Activated CD4-positive, alpha-beta T cell treated with anti-CD3 and anti-CD28 coated beads, Interleukin-2, amount 10 ng/mL, durations not matched to agents 7 days and 5 days (primary cell): ENCODE measurements around the gene STAU1. TPM values are rescaled to one million over a fixed set of nuclear protein-coding genes. Genes with fewer than 3 reads are reported as not detected.
"Not testable (repeated sequence)": the region's sequence is repeated elsewhere in the genome, so short reads cannot be mapped to it uniquely, and the experiment has no call there.

Experiments
- CTCF ChIA-PET: fragments of 350-600 bp; sonication (Branson Sonifier 250); formaldehyde crosslinking; loops from one replicate; lab custom pipeline; 2021; ENCODE audit warnings: antibody characterized with exemption; lab: Charles Lee
- POLR2A ChIA-PET: fragments of 350-600 bp; sonication (Branson Sonifier 250); formaldehyde crosslinking; loops from one replicate; lab custom pipeline; 2021; ENCODE audit warnings: antibody characterized with exemption; lab: Charles Lee
- DNase-seq: peaks from one replicate; pipeline ENCODE4 v3.0.0-alpha.2; 2020
- H3K27ac Mint-ChIP-seq: one replicate; pipeline ENCODE4 v1.8.0; 2021; ENCODE audit warnings: mild to moderate bottlenecking, moderate library complexity, mixed read lengths
- H3K27me3 Mint-ChIP-seq: one replicate; pipeline ENCODE4 v1.8.0; 2021; ENCODE audit warnings: mixed read lengths
- H3K36me3 Mint-ChIP-seq: one replicate; pipeline ENCODE4 v1.8.0; 2021; ENCODE audit warnings: low read depth, mixed read lengths
- H3K4me1 Mint-ChIP-seq: one replicate; pipeline ENCODE4 v1.8.0; 2021; ENCODE audit warnings: mixed read lengths
- H3K4me3 Mint-ChIP-seq: one replicate; pipeline ENCODE4 v1.8.0; 2021; ENCODE audit warnings: mild to moderate bottlenecking, moderate library complexity, mixed read lengths
- H3K9me3 Mint-ChIP-seq: one replicate; pipeline ENCODE4 v1.8.0; 2021; ENCODE audit warnings: mixed read lengths
- total RNA-seq, 2 experiments: library from RNA; stranded (reverse); gene quantifications; one replicate each; pipeline ENCODE4 v1.2.3, GENCODE V29; 2021

STAU1 gene
- total RNA-seq, 2 experiments from 2014 or later = 51.8 to 57.8 TPM

- H3K27me3 Mint-ChIP-seq = no peaks in the 10 kb centered on the region
- ChIA-PET CTCF (no interaction called here), POLR2A (no interaction called here)
- peaks cover 63% of the 10 kb centered on the region for H3K4me1 Mint-ChIP-seq
- H3K9me3 Mint-ChIP-seq = no peaks in the 10 kb centered on the region
- no peak overlapping the region for H3K27ac Mint-ChIP-seq
- peaks cover 43% of the 10 kb centered on the region for H3K36me3 Mint-ChIP-seq
- no peak for DNase-seq
- H3K4me3 Mint-ChIP-seq = no peak overlapping the region
Measured at GRCh38 chr20:49170714-49171113, 17.4 kb downstream of the STAU1 start.

DNA sequence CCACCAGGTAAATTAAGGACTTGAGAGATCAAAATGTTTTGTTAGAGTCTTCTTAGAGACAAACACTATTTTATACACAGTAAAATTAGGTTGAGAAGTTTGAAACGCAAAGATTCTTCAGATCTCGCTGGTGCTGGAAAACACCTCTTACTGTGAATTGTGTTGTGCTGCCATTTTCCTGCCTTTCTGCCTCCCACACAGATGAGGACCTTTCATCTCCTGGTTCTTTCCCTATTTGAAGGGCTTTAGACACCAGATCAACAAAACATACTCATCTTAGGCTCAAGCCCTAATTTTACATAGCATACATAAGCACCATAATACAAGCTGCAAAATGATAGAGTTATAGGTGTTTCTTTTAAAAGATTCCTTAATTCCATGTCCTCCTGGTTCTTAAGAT is 18.6 kb downstream of the STAU1 start:
- POLR2A ChIA-PET = no interaction called here
- H3K4me3 Mint-ChIP-seq = no peak overlapping the region
- no peaks in the 10 kb centered on the region for H3K9me3 Mint-ChIP-seq
- H3K4me1 Mint-ChIP-seq = peaks cover 66% of the 10 kb centered on the region
- no peak overlapping the region for H3K27ac Mint-ChIP-seq
- H3K27me3 Mint-ChIP-seq = no peaks in the 10 kb centered on the region
- CTCF ChIA-PET = no interaction called here
- no peak for DNase-seq
- H3K36me3 Mint-ChIP-seq = peaks cover 44% of the 10 kb centered on the region

DNA sequence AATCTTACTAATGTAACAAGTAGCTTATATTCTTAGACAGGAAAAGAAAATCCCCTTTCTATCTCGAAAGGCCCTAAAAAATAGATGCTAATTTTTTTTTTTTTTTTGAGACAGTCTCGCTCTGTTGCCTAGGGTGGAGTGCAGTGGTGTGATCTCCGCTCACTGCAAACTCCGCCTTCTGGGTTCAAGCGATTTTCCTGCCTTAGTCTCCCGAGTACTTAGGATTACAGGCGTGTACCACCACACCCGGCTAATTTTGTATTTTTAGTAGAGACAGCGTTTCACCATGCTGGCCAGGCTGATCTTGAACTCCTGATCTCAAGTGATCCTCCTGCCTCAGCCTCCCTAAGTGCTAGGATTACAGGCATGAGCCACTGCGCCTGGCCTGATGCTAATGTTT is 19.3 kb downstream of the STAU1 start:
- not testable (repeated sequence) for H3K9me3 Mint-ChIP-seq, DNase-seq, H3K27me3 Mint-ChIP-seq, H3K4me3 Mint-ChIP-seq, H3K27ac Mint-ChIP-seq
- H3K36me3 Mint-ChIP-seq = peaks cover 42% of the 10 kb centered on the region
- ChIA-PET POLR2A (interaction anchor here (0.5 to 0.6 kb wide), 2 partner anchors 94 to 310 kb away, joined by 3 read pairs; no protein-coding TSS in a partner anchor), CTCF (interaction anchor here (0.6 to 5.0 kb wide), 2 partner anchors 10 to 327 kb away, joined by 3 to 35 read pairs; no protein-coding TSS in a partner anchor)
- H3K4me1 Mint-ChIP-seq = peaks cover 65% of the 10 kb centered on the region

DNA sequence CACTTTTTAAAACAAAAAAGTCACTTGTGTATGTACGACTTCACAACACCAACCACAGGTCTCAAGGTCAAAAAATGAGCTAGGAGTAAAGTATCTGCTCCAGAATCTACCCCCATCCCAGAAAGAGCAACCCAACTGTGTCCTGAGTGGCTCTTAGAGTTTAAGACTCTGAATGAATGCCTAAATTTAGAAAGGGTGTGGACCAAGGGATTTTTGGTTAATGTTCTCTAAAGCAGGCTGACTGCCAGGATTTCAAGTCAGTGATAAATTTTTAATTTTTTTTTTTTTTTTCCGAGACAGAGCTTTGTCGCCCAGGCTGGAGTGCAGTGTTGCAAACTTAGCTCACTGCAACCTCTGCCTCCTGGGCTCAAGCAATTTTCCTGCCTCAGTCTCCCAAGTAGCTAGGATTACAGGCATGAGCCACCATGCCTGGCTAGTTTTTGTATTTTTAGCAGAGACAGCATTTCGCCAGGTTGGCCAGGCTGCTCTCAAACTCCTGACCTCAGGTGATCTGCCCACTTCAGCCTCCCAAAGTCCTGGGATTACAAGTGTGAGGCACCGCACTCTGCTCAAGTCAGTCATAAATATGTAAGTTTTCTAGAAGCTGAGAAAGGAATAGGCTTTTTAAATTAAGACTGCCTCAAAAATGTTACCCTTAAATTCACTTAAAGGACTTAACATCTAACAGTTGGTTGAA is 20.2 kb downstream of the STAU1 start:
- no peaks in the 10 kb centered on the region for H3K27me3 Mint-ChIP-seq

GRCh38 chr20:49166534-49167449 is 21.3 kb downstream of the STAU1 start:
- Mint-ChIP-seq H3K36me3 (peaks cover 31% of the 10 kb centered on the region), H3K27me3 (no peaks in the 10 kb centered on the region), H3K4me3 (peak overlapping the region; percentile 43), H3K4me1 (peaks cover 58% of the 10 kb centered on the region), H3K9me3 (no peaks in the 10 kb centered on the region), H3K27ac (peak overlapping the region; percentile 90)
- peak; percentile 33 for DNase-seq
- CTCF ChIA-PET = interaction anchor here (0.6 to 5.0 kb wide), 6 partner anchors 11 to 131 kb away, joined by 3 to 35 read pairs (median 3); no protein-coding TSS in a partner anchor
- POLR2A ChIA-PET = no interaction called here

More for the DNA sequence above, 20.2 kb downstream of the STAU1 start:
- no peaks in the 10 kb centered on the region for H3K9me3 Mint-ChIP-seq
- ChIA-PET CTCF (interaction anchor here (0.6 to 5.0 kb wide), 3 partner anchors 11 to 326 kb away, joined by 3 to 35 read pairs (median 4); no protein-coding TSS in a partner anchor), POLR2A (interaction anchor here (0.5 to 0.6 kb wide), 2 partner anchors 93 to 309 kb away, joined by 3 read pairs; no protein-coding TSS in a partner anchor)
- peaks cover 58% of the 10 kb centered on the region for H3K4me1 Mint-ChIP-seq
- peak overlapping the region; percentile 90 for H3K27ac Mint-ChIP-seq
- DNase-seq = no peak
- peak overlapping the region; percentile 19 for H3K4me3 Mint-ChIP-seq
- peaks cover 34% of the 10 kb centered on the region for H3K36me3 Mint-ChIP-seq

DNA sequence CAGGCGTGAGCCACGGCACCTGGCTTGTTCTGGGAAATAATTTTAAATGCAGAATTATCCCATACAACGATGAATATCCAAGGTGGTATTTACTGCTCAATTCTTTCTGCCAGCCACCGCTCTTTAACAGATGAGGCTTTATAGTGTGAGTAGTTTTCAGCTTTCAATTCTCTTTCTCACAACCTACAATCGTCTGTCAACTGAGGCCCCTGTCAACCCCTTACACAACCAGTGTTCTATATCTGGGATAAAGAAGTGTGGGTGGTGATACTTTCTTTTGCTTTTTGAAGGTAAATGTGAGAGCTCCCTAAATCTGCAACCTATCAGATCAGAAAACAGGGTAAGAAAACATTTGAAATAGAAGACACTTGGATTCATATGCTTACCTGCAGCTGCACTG is 22.5 kb downstream of the STAU1 start:
- peaks cover 66% of the 10 kb centered on the region for H3K4me1 Mint-ChIP-seq
- DNase-seq = no peak
- ChIA-PET POLR2A (interaction anchor here (0.6 kb wide), 1 partner anchor 9 kb away, joined by 5 read pairs; no protein-coding TSS in a partner anchor), CTCF (interaction anchor here (0.7 to 5.0 kb wide), 4 partner anchors 10 to 72 kb away, joined by 3 to 35 read pairs (median 3); no protein-coding TSS in a partner anchor)
- H3K9me3 Mint-ChIP-seq = no peaks in the 10 kb centered on the region
- peak overlapping the region; percentile 90 for H3K27ac Mint-ChIP-seq
- H3K36me3 Mint-ChIP-seq = peaks cover 34% of the 10 kb centered on the region
- H3K4me3 Mint-ChIP-seq = no peak overlapping the region
- H3K27me3 Mint-ChIP-seq = no peaks in the 10 kb centered on the region

DNA sequence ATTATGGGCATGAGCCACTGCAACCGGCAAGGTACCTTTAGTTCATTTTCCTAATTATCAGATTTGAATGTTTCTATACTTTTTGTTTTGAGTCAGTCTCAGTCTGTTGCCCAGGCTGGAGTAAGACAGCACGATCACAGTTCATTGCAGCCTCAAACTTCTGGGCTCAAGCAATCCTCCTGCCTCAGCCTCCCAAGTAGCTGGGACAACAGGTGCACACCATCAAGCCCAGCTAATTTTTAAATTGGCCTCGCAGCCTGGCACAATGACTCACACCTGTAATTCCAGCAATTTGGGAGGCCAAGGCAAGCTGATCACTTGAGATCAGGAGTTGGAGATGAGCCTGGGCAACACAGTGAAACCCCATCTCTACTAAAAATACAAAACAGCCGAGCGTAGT is 24.4 kb downstream of the STAU1 start:
- DNase-seq = no peak
- peaks cover 41% of the 10 kb centered on the region for H3K36me3 Mint-ChIP-seq
- ChIA-PET CTCF (interaction anchor here (0.6 to 5.0 kb wide), 7 partner anchors 11 to 490 kb away, joined by 3 to 35 read pairs (median 4); no protein-coding TSS in a partner anchor), POLR2A (interaction anchor here (0.6 kb wide), 1 partner anchor 124 kb away, joined by 4 read pairs; no protein-coding TSS in a partner anchor)
- no peak overlapping the region for H3K27ac Mint-ChIP-seq
- no peaks in the 10 kb centered on the region for H3K9me3 Mint-ChIP-seq
- H3K4me3 Mint-ChIP-seq = no peak overlapping the region
- peaks cover 58% of the 10 kb centered on the region for H3K4me1 Mint-ChIP-seq
- no peaks in the 10 kb centered on the region for H3K27me3 Mint-ChIP-seq

DNA sequence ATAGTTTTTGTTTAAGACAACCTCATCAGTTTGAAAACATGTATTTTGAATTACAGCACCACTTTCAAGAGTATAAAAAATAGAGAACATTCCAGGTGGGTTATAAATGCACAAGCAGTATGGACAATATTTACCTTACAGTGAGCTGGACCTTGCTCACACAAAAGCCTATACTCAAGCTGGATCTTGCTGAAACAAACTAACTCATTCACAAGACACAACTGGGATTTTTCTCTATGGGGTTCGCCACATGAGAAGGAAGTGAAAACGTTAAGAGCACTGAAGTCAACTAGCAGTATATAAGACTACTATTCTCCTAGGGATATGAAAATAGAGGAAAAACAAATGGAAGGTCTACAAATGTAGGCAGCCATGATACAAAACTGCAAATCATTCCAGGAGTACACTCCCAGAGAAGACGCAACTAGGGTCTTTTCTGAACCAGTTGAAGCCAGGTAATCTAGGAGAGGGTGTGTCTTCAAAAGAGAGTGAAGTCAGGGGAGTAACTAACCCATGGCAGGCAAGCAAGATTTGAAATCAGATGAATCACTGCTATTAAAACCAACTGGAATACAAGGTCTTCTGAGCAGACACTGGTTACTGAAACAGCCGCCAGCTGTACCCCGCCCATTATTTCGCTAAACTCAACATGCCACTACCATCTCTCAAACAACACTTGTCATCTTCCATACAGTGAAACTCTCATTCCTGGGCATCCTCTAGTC is 26.5 kb downstream of the STAU1 start:
- Mint-ChIP-seq H3K4me3 (no peak overlapping the region), H3K9me3 (no peaks in the 10 kb centered on the region), H3K4me1 (peaks cover 45% of the 10 kb centered on the region), H3K36me3 (peaks cover 48% of the 10 kb centered on the region), H3K27me3 (no peaks in the 10 kb centered on the region), H3K27ac (no peak overlapping the region)
- CTCF ChIA-PET = interaction anchor here (0.6 kb wide), 2 partner anchors 38 to 86 kb away, joined by 3 read pairs; no protein-coding TSS in a partner anchor
- POLR2A ChIA-PET = no interaction called here
- DNase-seq = no peak

DNA sequence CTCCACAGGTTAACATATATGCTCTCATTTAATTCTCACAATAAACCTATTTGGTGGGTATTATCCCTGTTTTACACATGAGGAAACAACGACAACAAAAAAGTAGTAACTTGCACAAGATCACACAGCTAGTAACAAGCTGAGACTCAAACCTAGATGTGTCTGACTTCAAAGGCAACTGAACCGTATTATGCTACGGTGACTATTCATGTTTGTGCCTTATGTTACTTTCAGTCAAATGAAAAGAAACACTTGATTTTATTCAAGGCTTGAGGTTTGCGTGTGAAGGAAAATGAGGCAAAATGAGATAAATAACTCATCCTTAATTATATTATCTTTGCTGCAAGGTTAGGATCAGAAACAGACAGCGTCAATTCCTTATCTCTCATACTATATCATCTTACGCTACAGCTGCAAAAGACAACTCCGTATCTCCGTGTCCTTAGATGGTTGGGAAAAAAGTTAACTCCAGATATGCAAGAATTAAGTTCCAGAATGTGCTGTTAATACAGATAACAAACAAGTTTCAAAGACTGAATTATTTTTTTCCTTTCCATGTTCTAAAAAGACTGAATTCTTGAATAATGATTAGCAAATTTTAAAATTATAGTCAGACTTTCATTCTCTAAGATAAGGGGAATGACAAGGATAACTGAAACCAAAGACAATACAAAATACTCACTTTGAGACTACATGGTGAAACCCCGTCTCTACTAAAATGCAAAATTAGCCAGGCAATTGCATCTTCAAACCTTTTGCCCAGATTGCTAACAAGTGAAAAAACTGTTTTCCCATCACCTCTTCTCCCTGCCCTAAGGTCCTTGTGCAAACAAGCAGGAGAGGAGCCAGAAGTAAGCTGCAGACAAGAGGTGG is 27.8 kb downstream of the STAU1 start:
- H3K4me3 Mint-ChIP-seq = no peak overlapping the region
- peak overlapping the region; percentile 5 for H3K27ac Mint-ChIP-seq
- H3K36me3 Mint-ChIP-seq = peaks cover 41% of the 10 kb centered on the region
- no peaks in the 10 kb centered on the region for H3K9me3 Mint-ChIP-seq
- POLR2A ChIA-PET = no interaction called here
- H3K4me1 Mint-ChIP-seq = peaks cover 40% of the 10 kb centered on the region
- CTCF ChIA-PET = interaction anchor here (0.8 to 1.3 kb wide), 6 partner anchors 11 to 56 kb away, joined by 3 to 4 read pairs (median 3); no protein-coding TSS in a partner anchor
- no peak for DNase-seq
- H3K27me3 Mint-ChIP-seq = no peaks in the 10 kb centered on the region

GRCh38 chr20:49157146-49157545 is 31.0 kb downstream of the STAU1 start:
- peaks cover 42% of the 10 kb centered on the region for H3K36me3 Mint-ChIP-seq
- no peak overlapping the region for H3K27ac Mint-ChIP-seq
- no peaks in the 10 kb centered on the region for H3K9me3 Mint-ChIP-seq
- H3K27me3 Mint-ChIP-seq = no peaks in the 10 kb centered on the region
- ChIA-PET CTCF (interaction anchor here (0.9 to 1.7 kb wide), 3 partner anchors 24 to 114 kb away, joined by 3 to 6 read pairs (median 3); no protein-coding TSS in a partner anchor), POLR2A (no interaction called here)
- peaks cover 42% of the 10 kb centered on the region for H3K4me1 Mint-ChIP-seq
- no peak overlapping the region for H3K4me3 Mint-ChIP-seq
- no peak for DNase-seq

DNA sequence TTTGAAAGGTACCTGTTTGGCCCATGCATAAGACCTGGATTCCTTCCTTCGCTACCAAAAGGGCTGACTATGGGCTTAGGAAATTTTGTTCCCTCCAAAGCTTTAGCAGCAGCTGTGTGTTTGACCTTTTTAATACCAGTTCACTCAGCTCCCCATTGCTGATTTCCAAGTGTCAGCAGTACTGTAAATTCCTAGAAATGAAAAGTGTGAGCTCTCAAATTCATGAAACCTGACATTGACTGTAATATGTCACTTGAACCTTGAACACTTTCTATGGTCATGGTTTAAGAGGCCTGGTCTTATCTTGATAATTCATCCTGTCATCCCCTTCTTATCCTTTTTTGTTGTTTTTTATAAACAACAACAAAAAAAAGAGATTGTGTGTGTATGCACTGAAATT is 31.7 kb downstream of the STAU1 start:
- POLR2A ChIA-PET = interaction anchor here (0.5 kb wide), 1 partner anchor 9 kb away, joined by 5 read pairs; no protein-coding TSS in a partner anchor
- Mint-ChIP-seq H3K9me3 (no peaks in the 10 kb centered on the region), H3K27ac (no peak overlapping the region), H3K4me3 (no peak overlapping the region), H3K27me3 (no peaks in the 10 kb centered on the region), H3K4me1 (peaks cover 35% of the 10 kb centered on the region), H3K36me3 (peaks cover 42% of the 10 kb centered on the region)
- DNase-seq = no peak
- CTCF ChIA-PET = interaction anchor here (0.6 to 1.7 kb wide), 7 partner anchors 9 to 115 kb away, joined by 3 to 6 read pairs (median 3); no protein-coding TSS in a partner anchor
